H1 (cell line): ENCODE data around the gene LRRTM4. TPM values are rescaled to one million over a fixed set of nuclear protein-coding genes. Genes with fewer than 3 reads are reported as not detected.

Experiments used
- BCL11A ChIP-seq, 2 experiments: IDR thresholded peaks; one replicate each; pipeline ENCODE4 v1.6.1; 2011; ENCODE audit warnings: low read depth in 2 of 2, low read length in 2 of 2, mild to moderate bottlenecking in 2 of 2
- BRCA1 ChIP-seq: IDR thresholded peaks from 2 replicates; pipeline ENCODE4 v1.6.1; 2012; ENCODE audit warnings: low read depth, low read length, improper control_type of control experiment
- EGR1 ChIP-seq: IDR thresholded peaks from 2 replicates; pipeline ENCODE4 v1.6.1; 2011; ENCODE audit warnings: low read depth, low read length, borderline replicate concordance
- KDM5A ChIP-seq: fragments of 200-600 bp; IDR thresholded peaks from 2 replicates; pipeline ENCODE4 v1.7.1; 2012; ENCODE audit warnings: mild to moderate bottlenecking, low read length, inconsistent platforms, mixed read lengths
- MAFK ChIP-seq: IDR thresholded peaks from 2 replicates; pipeline ENCODE4 v1.6.1; 2012; ENCODE audit warnings: low read depth, mild to moderate bottlenecking, improper control_type of control experiment, low read length
- PHF8 ChIP-seq: fragments of 200-600 bp; sonication (generic); conservative IDR thresholded peaks from 2 replicates; pipeline ENCODE4 v1.7.1; 2012; ENCODE audit warnings: low read depth, mild to moderate bottlenecking, inconsistent platforms, low read length, moderate library complexity
- SP1 ChIP-seq: IDR thresholded peaks from 2 replicates; pipeline ENCODE4 v1.6.1; 2011; ENCODE audit warnings: low read depth, low read length
- SRF ChIP-seq: IDR thresholded peaks from 2 replicates; pipeline ENCODE4 v1.6.1; 2011; ENCODE audit warnings: mild to moderate bottlenecking, low read depth, low read length, moderate library complexity
- polyA plus RNA-seq, 7 experiments: library from polyadenylated mRNA; depleted of rRNA in 3 of 7; stranded (reverse) in 5 of 7; unstranded in 2 of 7; fragments of >200 nt in 5 of 7; fragments of 200-250 nt in 2 of 7; gene quantifications; 1 replicate in 5 of 7; 2 replicates in 1 of 7; 4 replicates in 1 of 7; pipeline versions ENCODE4 v1.2.1 to v1.2.3, GENCODE V29; 2011 to 2013; ENCODE audit warnings: missing spikeins in 2 of 7, mixed read lengths in 2 of 7
- total RNA-seq: library from RNA; stranded (reverse); fragmentation: NEBNext Ultra II Directional; extraction: Animal tissue kit (Norgen Biotek cat#: 25700); gene quantifications from 2 replicates; pipeline ENCODE4 v1.2.1, GENCODE V29; 2021
- TF ChIP-seq, protein P1 (sequence below): fragments of 300-600 bp; sonication (generic); IDR thresholded peaks from 2 replicates; pipeline ENCODE4 v1.7.1; 2012; ENCODE audit warnings: low read length, moderate library complexity, mild to moderate bottlenecking, inconsistent platforms; ENCODE audit not compliant: insufficient replicate concordance
- TF ChIP-seq, protein P2 (sequence below): IDR thresholded peaks from 2 replicates; pipeline ENCODE4 v1.6.1; 2011; ENCODE audit warnings: low read depth, mild to moderate bottlenecking, low read length; ENCODE audit not compliant: insufficient read depth
- TF ChIP-seq, protein P3 (sequence below): IDR thresholded peaks from 2 replicates; pipeline ENCODE4 v1.6.1; 2012; ENCODE audit warnings: inconsistent platforms

The LRRTM4 gene
- total and polyA plus RNA-seq, 2 of the 8 experiments (the other 6 are each of a cell fraction or from before 2014, with no cell fraction given), result 3.6 to 9.5 TPM

DNA sequence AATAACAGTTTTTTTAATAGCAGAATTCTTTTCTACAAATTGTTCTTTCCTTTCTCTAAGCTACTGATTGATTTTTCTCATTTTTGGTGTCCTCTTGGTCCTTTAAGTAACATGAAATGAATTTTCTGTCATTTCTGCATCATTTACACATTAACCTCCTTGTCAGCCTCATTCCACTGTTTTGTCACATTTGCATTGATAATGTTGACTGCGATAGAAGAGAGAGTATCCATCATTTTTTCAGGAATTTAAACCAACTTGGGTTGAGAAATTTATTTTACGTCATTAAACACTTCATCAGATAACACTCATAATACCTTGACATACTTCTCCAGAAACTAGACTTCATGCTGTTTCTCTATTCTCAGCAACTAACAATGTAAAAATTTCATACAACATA lies 422.2 kb downstream of the LRRTM4 start (continued):
- TF ChIP-seq, protein P1, sequence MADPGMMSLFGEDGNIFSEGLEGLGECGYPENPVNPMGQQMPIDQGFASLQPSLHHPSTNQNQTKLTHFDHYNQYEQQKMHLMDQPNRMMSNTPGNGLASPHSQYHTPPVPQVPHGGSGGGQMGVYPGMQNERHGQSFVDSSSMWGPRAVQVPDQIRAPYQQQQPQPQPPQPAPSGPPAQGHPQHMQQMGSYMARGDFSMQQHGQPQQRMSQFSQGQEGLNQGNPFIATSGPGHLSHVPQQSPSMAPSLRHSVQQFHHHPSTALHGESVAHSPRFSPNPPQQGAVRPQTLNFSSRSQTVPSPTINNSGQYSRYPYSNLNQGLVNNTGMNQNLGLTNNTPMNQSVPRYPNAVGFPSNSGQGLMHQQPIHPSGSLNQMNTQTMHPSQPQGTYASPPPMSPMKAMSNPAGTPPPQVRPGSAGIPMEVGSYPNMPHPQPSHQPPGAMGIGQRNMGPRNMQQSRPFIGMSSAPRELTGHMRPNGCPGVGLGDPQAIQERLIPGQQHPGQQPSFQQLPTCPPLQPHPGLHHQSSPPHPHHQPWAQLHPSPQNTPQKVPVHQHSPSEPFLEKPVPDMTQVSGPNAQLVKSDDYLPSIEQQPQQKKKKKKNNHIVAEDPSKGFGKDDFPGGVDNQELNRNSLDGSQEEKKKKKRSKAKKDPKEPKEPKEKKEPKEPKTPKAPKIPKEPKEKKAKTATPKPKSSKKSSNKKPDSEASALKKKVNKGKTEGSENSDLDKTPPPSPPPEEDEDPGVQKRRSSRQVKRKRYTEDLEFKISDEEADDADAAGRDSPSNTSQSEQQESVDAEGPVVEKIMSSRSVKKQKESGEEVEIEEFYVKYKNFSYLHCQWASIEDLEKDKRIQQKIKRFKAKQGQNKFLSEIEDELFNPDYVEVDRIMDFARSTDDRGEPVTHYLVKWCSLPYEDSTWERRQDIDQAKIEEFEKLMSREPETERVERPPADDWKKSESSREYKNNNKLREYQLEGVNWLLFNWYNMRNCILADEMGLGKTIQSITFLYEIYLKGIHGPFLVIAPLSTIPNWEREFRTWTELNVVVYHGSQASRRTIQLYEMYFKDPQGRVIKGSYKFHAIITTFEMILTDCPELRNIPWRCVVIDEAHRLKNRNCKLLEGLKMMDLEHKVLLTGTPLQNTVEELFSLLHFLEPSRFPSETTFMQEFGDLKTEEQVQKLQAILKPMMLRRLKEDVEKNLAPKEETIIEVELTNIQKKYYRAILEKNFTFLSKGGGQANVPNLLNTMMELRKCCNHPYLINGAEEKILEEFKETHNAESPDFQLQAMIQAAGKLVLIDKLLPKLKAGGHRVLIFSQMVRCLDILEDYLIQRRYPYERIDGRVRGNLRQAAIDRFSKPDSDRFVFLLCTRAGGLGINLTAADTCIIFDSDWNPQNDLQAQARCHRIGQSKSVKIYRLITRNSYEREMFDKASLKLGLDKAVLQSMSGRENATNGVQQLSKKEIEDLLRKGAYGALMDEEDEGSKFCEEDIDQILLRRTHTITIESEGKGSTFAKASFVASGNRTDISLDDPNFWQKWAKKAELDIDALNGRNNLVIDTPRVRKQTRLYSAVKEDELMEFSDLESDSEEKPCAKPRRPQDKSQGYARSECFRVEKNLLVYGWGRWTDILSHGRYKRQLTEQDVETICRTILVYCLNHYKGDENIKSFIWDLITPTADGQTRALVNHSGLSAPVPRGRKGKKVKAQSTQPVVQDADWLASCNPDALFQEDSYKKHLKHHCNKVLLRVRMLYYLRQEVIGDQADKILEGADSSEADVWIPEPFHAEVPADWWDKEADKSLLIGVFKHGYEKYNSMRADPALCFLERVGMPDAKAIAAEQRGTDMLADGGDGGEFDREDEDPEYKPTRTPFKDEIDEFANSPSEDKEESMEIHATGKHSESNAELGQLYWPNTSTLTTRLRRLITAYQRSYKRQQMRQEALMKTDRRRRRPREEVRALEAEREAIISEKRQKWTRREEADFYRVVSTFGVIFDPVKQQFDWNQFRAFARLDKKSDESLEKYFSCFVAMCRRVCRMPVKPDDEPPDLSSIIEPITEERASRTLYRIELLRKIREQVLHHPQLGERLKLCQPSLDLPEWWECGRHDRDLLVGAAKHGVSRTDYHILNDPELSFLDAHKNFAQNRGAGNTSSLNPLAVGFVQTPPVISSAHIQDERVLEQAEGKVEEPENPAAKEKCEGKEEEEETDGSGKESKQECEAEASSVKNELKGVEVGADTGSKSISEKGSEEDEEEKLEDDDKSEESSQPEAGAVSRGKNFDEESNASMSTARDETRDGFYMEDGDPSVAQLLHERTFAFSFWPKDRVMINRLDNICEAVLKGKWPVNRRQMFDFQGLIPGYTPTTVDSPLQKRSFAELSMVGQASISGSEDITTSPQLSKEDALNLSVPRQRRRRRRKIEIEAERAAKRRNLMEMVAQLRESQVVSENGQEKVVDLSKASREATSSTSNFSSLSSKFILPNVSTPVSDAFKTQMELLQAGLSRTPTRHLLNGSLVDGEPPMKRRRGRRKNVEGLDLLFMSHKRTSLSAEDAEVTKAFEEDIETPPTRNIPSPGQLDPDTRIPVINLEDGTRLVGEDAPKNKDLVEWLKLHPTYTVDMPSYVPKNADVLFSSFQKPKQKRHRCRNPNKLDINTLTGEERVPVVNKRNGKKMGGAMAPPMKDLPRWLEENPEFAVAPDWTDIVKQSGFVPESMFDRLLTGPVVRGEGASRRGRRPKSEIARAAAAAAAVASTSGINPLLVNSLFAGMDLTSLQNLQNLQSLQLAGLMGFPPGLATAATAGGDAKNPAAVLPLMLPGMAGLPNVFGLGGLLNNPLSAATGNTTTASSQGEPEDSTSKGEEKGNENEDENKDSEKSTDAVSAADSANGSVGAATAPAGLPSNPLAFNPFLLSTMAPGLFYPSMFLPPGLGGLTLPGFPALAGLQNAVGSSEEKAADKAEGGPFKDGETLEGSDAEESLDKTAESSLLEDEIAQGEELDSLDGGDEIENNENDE, result no peak
- TF ChIP-seq, protein P2, sequence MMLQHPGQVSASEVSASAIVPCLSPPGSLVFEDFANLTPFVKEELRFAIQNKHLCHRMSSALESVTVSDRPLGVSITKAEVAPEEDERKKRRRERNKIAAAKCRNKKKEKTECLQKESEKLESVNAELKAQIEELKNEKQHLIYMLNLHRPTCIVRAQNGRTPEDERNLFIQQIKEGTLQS, result no peak
- no peak for TF ChIP-seq PHF8
- TF ChIP-seq, protein P3, sequence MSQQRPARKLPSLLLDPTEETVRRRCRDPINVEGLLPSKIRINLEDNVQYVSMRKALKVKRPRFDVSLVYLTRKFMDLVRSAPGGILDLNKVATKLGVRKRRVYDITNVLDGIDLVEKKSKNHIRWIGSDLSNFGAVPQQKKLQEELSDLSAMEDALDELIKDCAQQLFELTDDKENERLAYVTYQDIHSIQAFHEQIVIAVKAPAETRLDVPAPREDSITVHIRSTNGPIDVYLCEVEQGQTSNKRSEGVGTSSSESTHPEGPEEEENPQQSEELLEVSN, result no peak
- no peak for TF ChIP-seq SP1
- no peak for TF ChIP-seq BCL11A (IDR thresholded peaks at IDR 0.05; ENCODE audit: low read depth in 2 of 2, low read length in 2 of 2)
- TF ChIP-seq EGR1, result no peak
- TF ChIP-seq MAFK, result no peak
- no peak for TF ChIP-seq BRCA1
- no peak for TF ChIP-seq SRF
- no peak for TF ChIP-seq KDM5A
